ENCODE results near the gene GLO1.
A peak's percentile ranks its signal among the peaks of the same experiment; 100 is the strongest.

GLO1 gene

DNA sequence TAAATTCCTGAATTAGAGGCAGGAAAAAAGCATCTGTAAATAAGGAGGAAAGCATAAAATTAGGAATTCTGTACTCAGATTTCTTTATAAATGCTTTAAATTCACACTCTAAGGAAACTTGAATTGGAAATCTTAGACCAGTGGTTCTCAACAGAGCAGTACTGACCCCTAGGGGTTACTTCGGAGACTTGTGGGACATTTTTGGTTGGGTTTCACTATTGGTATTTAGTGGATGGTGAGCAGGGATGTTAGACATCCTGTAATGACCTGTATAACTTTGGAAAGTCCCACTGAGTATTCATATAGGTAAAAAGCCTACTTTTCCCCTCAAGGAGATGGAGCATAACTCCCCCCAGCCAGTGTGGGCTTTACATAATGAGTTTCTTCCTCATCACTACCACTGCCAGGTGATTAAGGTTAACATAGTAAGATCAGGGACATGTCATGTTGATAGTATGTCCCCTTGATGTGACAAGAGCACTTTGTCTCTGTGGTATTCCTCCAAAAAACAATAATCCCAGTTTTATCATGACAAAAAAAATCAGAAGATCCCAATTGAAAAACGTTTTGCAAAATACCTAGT, 31.0 kb downstream of the GLO1 start:
- no peaks in the 10 kb centered on the region for H3K79me1 ChIP-seq (ENCODE audit: low read depth, low read length)
- H3K9ac ChIP-seq (ENCODE audit: low read depth, low read length, poor library complexity) = no peak overlapping the region
- H2AK5ac ChIP-seq (ENCODE audit: low read depth, low read length) = no peak overlapping the region
- WGBS, 2 donors (ENCODE audit: extremely low coverage in 2 of 2, insufficient read length in 2 of 2, insufficient replicate concordance in 1 of 2) = no CpG with 5 or more reads among the region's 2 CpGs
- no peak overlapping the region for H3K4me3 ChIP-seq (ENCODE audit: low read length in 2 of 2)
- no peak overlapping the region for H2AFZ ChIP-seq (ENCODE audit: low read length)
- H3K4me2 ChIP-seq (ENCODE audit: insufficient read depth, low read length, poor library complexity, severe bottlenecking) = no peak overlapping the region
- no peak overlapping the region for H3K4ac ChIP-seq (ENCODE audit: low read length)
- H3K27me3 ChIP-seq (ENCODE audit: control insufficient read depth in 3 of 3, insufficient read depth in 3 of 3, low read depth in 1 of 3, low read length in 3 of 3) = no peaks in the 10 kb centered on the region
- no peak overlapping the region for H3K27ac ChIP-seq (replicated peaks; ENCODE audit: low read length)
- H2BK5ac ChIP-seq (ENCODE audit: low read length) = no peak overlapping the region
- H2BK12ac ChIP-seq (ENCODE audit: low read length) = no peak overlapping the region
- no peak overlapping the region for H2BK15ac ChIP-seq (ENCODE audit: low read length)
- peaks cover 10 to 29% of the 10 kb centered on the region in 2 donors for H3K36me3 ChIP-seq (replicated peaks in 1 of 2; ENCODE audit: control insufficient read depth in 2 of 2, insufficient read depth in 2 of 2, low read length in 2 of 2)
- H2BK120ac ChIP-seq (ENCODE audit: low read depth, low read length) = no peak overlapping the region
- H3K9me3 ChIP-seq (replicated peaks in 1 of 2; ENCODE audit: control insufficient read depth in 2 of 2, insufficient read depth in 1 of 2, low read depth in 1 of 2, low read length in 2 of 2) = peaks cover 0 to 2% of the 10 kb centered on the region in 2 donors
- no peak overlapping the region for H4K8ac ChIP-seq (ENCODE audit: low read depth, low read length)
- H3K4me1 ChIP-seq (ENCODE audit: control insufficient read depth in 2 of 2, insufficient read depth in 1 of 2, low read depth in 1 of 2, low read length in 2 of 2) = no peaks in the 10 kb centered on the region
- peak; percentile 17 for DNase-seq (ENCODE audit: low spot score)
- no peak overlapping the region for H3K18ac ChIP-seq (ENCODE audit: low read length)
- H3K14ac ChIP-seq (ENCODE audit: low read length) = no peak overlapping the region
- H3K23ac ChIP-seq (ENCODE audit: low read depth, low read length, poor library complexity) = no peak overlapping the region
- no peak overlapping the region for H4K91ac ChIP-seq (ENCODE audit: low read depth, low read length, poor library complexity)

DNA sequence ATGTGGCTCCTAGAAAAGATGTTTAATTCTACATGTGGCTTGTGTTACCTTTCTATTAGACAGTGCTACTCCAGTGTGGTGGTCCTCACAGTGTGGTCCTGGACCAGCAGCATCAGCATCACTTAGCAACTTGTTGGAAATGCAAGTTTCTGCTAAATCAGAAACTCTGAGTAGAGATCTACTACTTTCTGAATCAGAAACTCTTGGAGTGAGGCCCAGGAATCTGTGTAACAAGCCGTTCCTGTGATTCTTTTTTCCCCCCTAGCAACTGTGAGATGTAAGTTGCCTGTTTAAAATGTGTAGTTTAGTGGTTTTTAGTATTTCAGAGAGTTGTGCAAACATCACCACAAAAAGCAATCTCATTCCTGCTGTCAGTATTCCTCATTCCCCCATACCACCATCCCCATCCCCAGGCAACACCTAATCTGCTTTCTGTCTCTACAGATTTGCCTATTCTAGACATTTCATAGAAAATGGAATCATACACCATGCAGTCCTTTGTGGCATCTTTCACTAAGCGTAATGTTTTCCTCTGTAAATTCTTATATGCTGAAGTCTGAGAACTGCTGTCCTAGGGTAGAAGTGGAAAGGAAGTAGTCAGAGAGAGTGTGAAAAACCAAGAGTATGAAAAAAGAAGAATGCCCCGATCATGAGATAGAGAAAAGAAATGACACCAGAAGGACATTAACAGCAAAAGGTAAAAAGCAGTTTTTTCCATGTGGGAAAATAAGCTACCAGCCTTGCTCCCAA, 44.4 kb downstream of the GLO1 start:
- no peak overlapping the region for H3K18ac ChIP-seq (ENCODE audit: low read length)
- H2BK120ac ChIP-seq (ENCODE audit: low read depth, low read length) = no peak overlapping the region
- no peak for DNase-seq (ENCODE audit: low spot score)
- no peak overlapping the region for H4K91ac ChIP-seq (ENCODE audit: low read depth, low read length, poor library complexity)
- no peak overlapping the region for H3K27ac ChIP-seq (replicated peaks; ENCODE audit: low read length)
- no peaks in the 10 kb centered on the region for H3K27me3 ChIP-seq (ENCODE audit: control insufficient read depth in 3 of 3, insufficient read depth in 3 of 3, low read depth in 1 of 3, low read length in 3 of 3)
- no peak overlapping the region for H2AK5ac ChIP-seq (ENCODE audit: low read depth, low read length)
- H3K79me1 ChIP-seq (ENCODE audit: low read depth, low read length) = no peaks in the 10 kb centered on the region
- H3K36me3 ChIP-seq (replicated peaks in 1 of 2; ENCODE audit: control insufficient read depth in 2 of 2, insufficient read depth in 2 of 2, low read length in 2 of 2) = no peaks in the 10 kb centered on the region
- no peak overlapping the region for H2AFZ ChIP-seq (ENCODE audit: low read length)
- H3K9me3 ChIP-seq (replicated peaks in 1 of 2; ENCODE audit: control insufficient read depth in 2 of 2, insufficient read depth in 1 of 2, low read depth in 1 of 2, low read length in 2 of 2) = no peaks in the 10 kb centered on the region
- no peak overlapping the region for H3K4me3 ChIP-seq (ENCODE audit: low read length in 2 of 2)
- H2BK12ac ChIP-seq (ENCODE audit: low read length) = no peak overlapping the region
- H3K4me1 ChIP-seq (ENCODE audit: control insufficient read depth in 2 of 2, insufficient read depth in 1 of 2, low read depth in 1 of 2, low read length in 2 of 2) = no peaks in the 10 kb centered on the region
- H3K23ac ChIP-seq (ENCODE audit: low read depth, low read length, poor library complexity) = no peak overlapping the region
- no peak overlapping the region for H3K4ac ChIP-seq (ENCODE audit: low read length)
- no peak overlapping the region for H2BK15ac ChIP-seq (ENCODE audit: low read length)
- H3K14ac ChIP-seq (ENCODE audit: low read length) = no peak overlapping the region
- no CpG with 5 or more reads among the region's 3 CpGs for WGBS, 2 donors (ENCODE audit: extremely low coverage in 2 of 2, insufficient read length in 2 of 2, insufficient replicate concordance in 1 of 2)
- H4K8ac ChIP-seq (ENCODE audit: low read depth, low read length) = no peak overlapping the region
- H3K4me2 ChIP-seq (ENCODE audit: insufficient read depth, low read length, poor library complexity, severe bottlenecking) = no peak overlapping the region
- H2BK5ac ChIP-seq (ENCODE audit: low read length) = no peak overlapping the region
- no peak overlapping the region for H3K9ac ChIP-seq (ENCODE audit: low read depth, low read length, poor library complexity)

DNA sequence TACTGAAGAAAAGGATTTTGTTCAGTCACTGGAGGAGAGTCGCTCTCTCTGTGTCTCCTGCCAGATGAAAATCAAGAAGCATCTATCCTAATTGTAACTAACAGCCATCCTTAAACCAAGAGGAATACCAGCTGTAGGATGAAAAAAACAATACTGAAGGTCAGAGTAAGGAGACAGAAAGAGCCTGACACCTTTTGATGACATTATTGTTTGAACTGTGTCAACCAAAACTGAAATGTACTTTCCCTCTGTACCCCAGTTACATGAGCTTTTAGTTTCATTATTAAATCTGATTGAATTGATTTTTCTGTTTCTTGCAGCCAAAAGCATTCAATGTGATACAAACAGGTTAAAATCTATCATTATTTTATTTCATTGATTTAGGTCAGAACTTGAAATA, 46.0 kb downstream of the GLO1 start:
- H2BK5ac ChIP-seq (ENCODE audit: low read length) = no peak overlapping the region
- no peak overlapping the region for H3K27ac ChIP-seq (replicated peaks; ENCODE audit: low read length)
- no peak overlapping the region for H3K14ac ChIP-seq (ENCODE audit: low read length)
- H3K27me3 ChIP-seq (ENCODE audit: control insufficient read depth in 3 of 3, insufficient read depth in 3 of 3, low read depth in 1 of 3, low read length in 3 of 3) = no peaks in the 10 kb centered on the region
- no peak overlapping the region for H2BK120ac ChIP-seq (ENCODE audit: low read depth, low read length)
- no peak overlapping the region for H3K18ac ChIP-seq (ENCODE audit: low read length)
- H3K4me2 ChIP-seq (ENCODE audit: insufficient read depth, low read length, poor library complexity, severe bottlenecking) = no peak overlapping the region
- H3K4ac ChIP-seq (ENCODE audit: low read length) = no peak overlapping the region
- no peaks in the 10 kb centered on the region for H3K36me3 ChIP-seq (replicated peaks in 1 of 2; ENCODE audit: control insufficient read depth in 2 of 2, insufficient read depth in 2 of 2, low read length in 2 of 2)
- H3K9ac ChIP-seq (ENCODE audit: low read depth, low read length, poor library complexity) = no peak overlapping the region
- no peak overlapping the region for H4K8ac ChIP-seq (ENCODE audit: low read depth, low read length)
- H3K4me1 ChIP-seq (ENCODE audit: control insufficient read depth in 2 of 2, insufficient read depth in 1 of 2, low read depth in 1 of 2, low read length in 2 of 2) = no peaks in the 10 kb centered on the region
- no peak overlapping the region for H2BK12ac ChIP-seq (ENCODE audit: low read length)
- H3K23ac ChIP-seq (ENCODE audit: low read depth, low read length, poor library complexity) = no peak overlapping the region
- H2AFZ ChIP-seq (ENCODE audit: low read length) = no peak overlapping the region
- WGBS, 2 donors (ENCODE audit: extremely low coverage in 2 of 2, insufficient read length in 2 of 2, insufficient replicate concordance in 1 of 2) = no CpG with 5 or more reads among the region's 1 CpG
- H2BK15ac ChIP-seq (ENCODE audit: low read length) = no peak overlapping the region
- no peak overlapping the region for H3K4me3 ChIP-seq (ENCODE audit: low read length in 2 of 2)
- no peaks in the 10 kb centered on the region for H3K9me3 ChIP-seq (replicated peaks in 1 of 2; ENCODE audit: control insufficient read depth in 2 of 2, insufficient read depth in 1 of 2, low read depth in 1 of 2, low read length in 2 of 2)
- H2AK5ac ChIP-seq (ENCODE audit: low read depth, low read length) = no peak overlapping the region
- H3K79me1 ChIP-seq (ENCODE audit: low read depth, low read length) = no peaks in the 10 kb centered on the region
- no peak for DNase-seq (ENCODE audit: low spot score)
- no peak overlapping the region for H4K91ac ChIP-seq (ENCODE audit: low read depth, low read length, poor library complexity)

DNA sequence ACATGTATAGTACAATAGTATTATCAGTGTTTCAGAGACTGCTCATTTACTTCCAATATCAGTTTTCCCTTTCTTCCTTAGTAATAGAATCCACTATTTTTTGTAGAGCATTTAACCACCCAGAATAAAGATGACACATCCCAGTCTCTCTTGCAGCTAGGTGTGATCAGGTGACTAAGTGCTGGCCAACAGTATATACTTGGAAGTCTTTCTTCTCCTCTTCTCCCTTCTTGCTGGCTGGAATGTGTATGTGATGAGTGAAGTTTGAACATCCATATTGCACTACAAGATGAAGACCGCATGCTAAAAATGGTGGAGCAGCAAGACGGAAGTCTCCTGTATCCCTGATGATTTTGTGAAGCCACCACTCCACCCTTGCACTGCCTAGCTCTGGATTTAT, 48.7 kb downstream of the GLO1 start:
- DNase-seq (ENCODE audit: low spot score) = no peak
- Histone ChIP-seq H4K91ac (ENCODE audit: low read depth, low read length, poor library complexity) (no peak overlapping the region), H2BK120ac (ENCODE audit: low read depth, low read length) (no peak overlapping the region), H3K9me3 (replicated peaks in 1 of 2; ENCODE audit: control insufficient read depth in 2 of 2, insufficient read depth in 1 of 2, low read depth in 1 of 2, low read length in 2 of 2) (no peaks in the 10 kb centered on the region), H3K4me2 (ENCODE audit: insufficient read depth, low read length, poor library complexity, severe bottlenecking) (no peak overlapping the region), H3K27me3 (ENCODE audit: control insufficient read depth in 3 of 3, insufficient read depth in 3 of 3, low read depth in 1 of 3, low read length in 3 of 3) (no peaks in the 10 kb centered on the region), H3K23ac (ENCODE audit: low read depth, low read length, poor library complexity) (no peak overlapping the region), H2BK12ac (ENCODE audit: low read length) (no peak overlapping the region), H3K27ac (replicated peaks; ENCODE audit: low read length) (no peak overlapping the region), H3K9ac (ENCODE audit: low read depth, low read length, poor library complexity) (no peak overlapping the region), H2AK5ac (ENCODE audit: low read depth, low read length) (no peak overlapping the region), H2BK5ac (ENCODE audit: low read length) (no peak overlapping the region), H4K8ac (ENCODE audit: low read depth, low read length) (no peak overlapping the region), H3K4ac (ENCODE audit: low read length) (no peak overlapping the region), H3K14ac (ENCODE audit: low read length) (no peak overlapping the region), H3K18ac (ENCODE audit: low read length) (no peak overlapping the region), H3K79me1 (ENCODE audit: low read depth, low read length) (no peaks in the 10 kb centered on the region), H3K4me1 (ENCODE audit: control insufficient read depth in 2 of 2, insufficient read depth in 1 of 2, low read depth in 1 of 2, low read length in 2 of 2) (no peaks in the 10 kb centered on the region), H2BK15ac (ENCODE audit: low read length) (no peak overlapping the region), H3K4me3 (ENCODE audit: low read length in 2 of 2) (no peak overlapping the region), H3K36me3 (replicated peaks in 1 of 2; ENCODE audit: control insufficient read depth in 2 of 2, insufficient read depth in 2 of 2, low read length in 2 of 2) (no peaks in the 10 kb centered on the region), H2AFZ (ENCODE audit: low read length) (no peak overlapping the region)
- WGBS, 2 donors (ENCODE audit: extremely low coverage in 2 of 2, insufficient read length in 2 of 2, insufficient replicate concordance in 1 of 2) = no CpG with 5 or more reads among the region's 2 CpGs

All from neuronal stem cell (in vitro differentiated cells).